HepG2 (cell line): ENCODE measurements around the gene MYOF.

Experiments
- CREB1 ChIP-seq, 2 experiments: fragments of 450-650 bp in 1 of 2; IDR thresholded peaks; 2 replicates each; pipeline ENCODE4 v1.6.1; 2016 to 2017; ENCODE audit warnings: control low read depth in 1 of 2, mild to moderate bottlenecking in 1 of 2, missing compliant biosample characterization in 1 of 2, missing genetic modification characterization in 1 of 2
- FOXK2 ChIP-seq: fragments of 450-650 bp; IDR thresholded peaks from 2 replicates; pipeline ENCODE4 v1.6.1; 2016
- GLI4 ChIP-seq: sonication (generic); formaldehyde crosslinking; IDR thresholded peaks from 2 replicates; pipeline ENCODE4 v1.5.1; 2020; ENCODE audit warnings: missing genetic modification reagents, mild to moderate bottlenecking, moderate library complexity, borderline replicate concordance
- HDAC1 ChIP-seq: sonication (generic); formaldehyde crosslinking; IDR thresholded peaks from 2 replicates; pipeline ENCODE4 v1.5.1; 2020; ENCODE audit warnings: mild to moderate bottlenecking, missing genetic modification reagents
- JUN ChIP-seq: sonication (generic); formaldehyde crosslinking; IDR thresholded peaks from 2 replicates; pipeline ENCODE4 v1.4.0; 2020; ENCODE audit warnings: mild to moderate bottlenecking, missing genetic modification reagents
- RFX5 ChIP-seq: IDR thresholded peaks from 2 replicates; pipeline ENCODE4 v1.6.1; 2011; ENCODE audit warnings: low read depth, low read length, improper control_type of control experiment
- SNRNP70 ChIP-seq: fragments of 200-400 bp; formaldehyde crosslinking; IDR thresholded peaks from 2 replicates; pipeline ENCODE4 v1.6.1; 2017; ENCODE audit warnings: mild to moderate bottlenecking, low read depth, low read length, moderate library complexity
- ZNF33B ChIP-seq: sonication (generic); formaldehyde crosslinking; IDR thresholded peaks from 2 replicates; pipeline ENCODE4 v1.5.1; 2020; ENCODE audit warnings: mild to moderate bottlenecking, missing genetic modification reagents

DNA sequence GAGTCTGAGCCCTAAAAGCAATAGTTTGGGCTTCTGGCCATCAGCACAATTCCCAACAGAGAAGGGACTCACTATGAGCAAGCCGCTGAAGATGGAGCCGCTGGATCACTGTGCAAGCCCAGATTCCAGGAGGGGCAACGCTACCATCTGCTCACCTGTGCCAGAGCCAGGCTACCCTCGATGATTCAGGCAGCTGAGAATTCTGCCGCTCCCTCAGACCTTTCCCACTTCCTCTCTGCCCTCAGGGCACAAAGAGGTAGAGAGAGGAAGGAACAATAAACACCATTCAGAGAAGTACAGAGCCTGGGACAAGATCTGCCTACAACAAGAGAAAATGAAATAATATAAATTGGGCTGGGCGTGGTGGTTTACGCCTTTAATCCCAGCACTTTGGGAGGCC is 98.1 kb downstream of the MYOF start:
- TF ChIP-seq GLI4 (CRISPR knock-in tag) (no peak), HDAC1 (CRISPR knock-in tag) (no peak), JUN (CRISPR knock-in tag) (no peak), CREB1 (IDR thresholded peaks at IDR 0.05) (no peak), CREB1 (CRISPR knock-in tag; IDR thresholded peaks at IDR 0.05) (no peak), ZNF33B (CRISPR knock-in tag) (no peak), RFX5 (no peak), FOXK2 (no peak), SNRNP70 (no peak)
